ENCODE measurements around the gene ELAVL3.

The ELAVL3 gene

DNA sequence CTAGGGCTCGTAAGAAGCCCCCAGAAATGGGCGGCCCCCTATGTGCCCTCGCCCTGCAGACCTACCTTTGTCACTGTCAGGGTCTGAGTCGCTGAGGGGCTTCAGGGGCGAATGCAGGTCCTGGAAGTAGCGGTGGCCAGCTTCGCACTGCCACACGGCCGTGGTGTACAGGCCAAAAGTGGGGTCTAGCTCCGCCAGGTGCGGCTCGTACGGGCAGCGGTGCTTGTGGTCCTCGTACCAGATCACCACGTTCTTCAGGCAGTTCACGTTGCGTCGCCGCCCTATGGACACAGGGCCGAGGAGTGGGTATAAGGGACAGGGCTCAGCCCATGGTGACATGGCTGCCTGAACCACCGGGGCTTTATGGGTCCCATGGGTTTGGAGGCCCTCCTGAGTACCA, 15.0 kb upstream of the ELAVL3 start:
- Histone ChIP-seq H3K9ac (ENCODE audit: low read length) (no peak overlapping the region), H3K4me1 (ENCODE audit: control insufficient read depth, insufficient read depth, low read depth, low read length) (peaks cover 5% of the 10 kb centered on the region), H2BK15ac (ENCODE audit: low read depth, poor library complexity, severe bottlenecking) (no peak overlapping the region), H3K79me1 (replicated peaks; ENCODE audit: low read length, poor library complexity, severe bottlenecking) (peaks cover 16% of the 10 kb centered on the region), H2BK120ac (ENCODE audit: low read depth, low read length) (no peak overlapping the region), H3K36me3 (ENCODE audit: control insufficient read depth in 1 of 2, insufficient read depth in 2 of 2, low read depth in 1 of 2, low read length in 2 of 2) (peaks cover 11 to 62% of the 10 kb centered on the region in 2 experiments), H2AK5ac (ENCODE audit: low read length, severe bottlenecking) (no peak overlapping the region), H3K23ac (ENCODE audit: low read length in 2 of 2) (no peak overlapping the region), H3K27ac (ENCODE audit: low read length, poor library complexity, severe bottlenecking) (no peak overlapping the region), H2BK5ac (ENCODE audit: low read depth, low read length, poor library complexity, severe bottlenecking) (no peak overlapping the region), H3K27me3 (ENCODE audit: control insufficient read depth in 1 of 2, insufficient read depth in 1 of 2, low read length in 2 of 2) (no peaks in the 10 kb centered on the region), H3K9me3 (ENCODE audit: control insufficient read depth, low read length) (no peaks in the 10 kb centered on the region), H2BK12ac (ENCODE audit: low read length in 2 of 2) (no peak overlapping the region), H4K91ac (ENCODE audit: low read length) (peak overlapping the region; percentile 47), H3K4me2 (ENCODE audit: low read length, poor library complexity, severe bottlenecking) (no peak overlapping the region), H3K4ac (ENCODE audit: low read depth in 1 of 2, low read length in 2 of 2) (no peak overlapping the region), H3K18ac (ENCODE audit: low read depth in 1 of 2, low read length in 2 of 2) (no peak overlapping the region), H2AFZ (ENCODE audit: low read depth, low read length) (no peak overlapping the region), H3K14ac (ENCODE audit: low read length in 2 of 2) (no peak overlapping the region), H3K4me3 (ENCODE audit: insufficient read depth in 1 of 2, low read depth in 1 of 2, low read length in 2 of 2) (no peak overlapping the region), H4K8ac (ENCODE audit: low read length) (no peak overlapping the region)
- 95% methylated on average over 22 of the region's 22 CpGs for WGBS
- DNase-seq = no peak

DNA sequence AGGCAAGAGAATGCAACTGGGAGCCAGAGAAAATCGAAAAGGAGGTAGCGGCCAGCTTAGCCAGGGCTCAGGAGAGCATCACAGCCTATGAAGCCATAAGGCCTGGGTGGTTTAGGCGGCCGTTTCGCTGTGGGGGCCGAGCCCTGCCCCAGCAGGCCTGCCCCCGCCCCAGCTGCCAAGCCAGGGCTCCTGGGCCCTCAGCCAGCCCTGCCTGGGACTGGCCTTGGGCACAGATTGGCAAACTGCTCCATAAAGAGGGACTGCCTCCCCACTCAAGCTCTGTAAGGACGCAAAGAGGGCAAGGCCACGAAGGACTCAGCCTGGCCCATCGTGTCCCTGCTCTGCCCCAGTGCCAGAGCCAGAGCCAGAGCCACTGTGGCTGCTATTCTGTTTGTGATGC, 14.6 kb upstream of the ELAVL3 start:
- Histone ChIP-seq H3K23ac (ENCODE audit: low read length in 2 of 2) (no peak overlapping the region), H3K4me3 (ENCODE audit: insufficient read depth in 1 of 2, low read depth in 1 of 2, low read length in 2 of 2) (no peak overlapping the region), H3K27ac (ENCODE audit: low read length, poor library complexity, severe bottlenecking) (no peak overlapping the region), H3K27me3 (ENCODE audit: control insufficient read depth in 1 of 2, insufficient read depth in 1 of 2, low read length in 2 of 2) (no peaks in the 10 kb centered on the region), H3K14ac (ENCODE audit: low read length in 2 of 2) (no peak overlapping the region), H3K4ac (ENCODE audit: low read depth in 1 of 2, low read length in 2 of 2) (no peak overlapping the region), H3K36me3 (ENCODE audit: control insufficient read depth in 1 of 2, insufficient read depth in 2 of 2, low read depth in 1 of 2, low read length in 2 of 2) (peaks cover 11 to 63% of the 10 kb centered on the region in 2 experiments), H3K9ac (ENCODE audit: low read length) (no peak overlapping the region), H3K4me1 (ENCODE audit: control insufficient read depth, insufficient read depth, low read depth, low read length) (peaks cover 5% of the 10 kb centered on the region), H2BK12ac (ENCODE audit: low read length in 2 of 2) (no peak overlapping the region), H4K91ac (ENCODE audit: low read length) (no peak overlapping the region), H3K9me3 (ENCODE audit: control insufficient read depth, low read length) (no peaks in the 10 kb centered on the region), H2BK15ac (ENCODE audit: low read depth, poor library complexity, severe bottlenecking) (no peak overlapping the region), H3K18ac (ENCODE audit: low read depth in 1 of 2, low read length in 2 of 2) (no peak overlapping the region), H2AK5ac (ENCODE audit: low read length, severe bottlenecking) (no peak overlapping the region), H4K8ac (ENCODE audit: low read length) (no peak overlapping the region), H2AFZ (ENCODE audit: low read depth, low read length) (no peak overlapping the region), H3K79me1 (replicated peaks; ENCODE audit: low read length, poor library complexity, severe bottlenecking) (peaks cover 13% of the 10 kb centered on the region), H3K4me2 (ENCODE audit: low read length, poor library complexity, severe bottlenecking) (no peak overlapping the region), H2BK120ac (ENCODE audit: low read depth, low read length) (no peak overlapping the region), H2BK5ac (ENCODE audit: low read depth, low read length, poor library complexity, severe bottlenecking) (no peak overlapping the region)
- 94% methylated on average over 10 of the region's 10 CpGs for WGBS
- DNase-seq = no peak

DNA sequence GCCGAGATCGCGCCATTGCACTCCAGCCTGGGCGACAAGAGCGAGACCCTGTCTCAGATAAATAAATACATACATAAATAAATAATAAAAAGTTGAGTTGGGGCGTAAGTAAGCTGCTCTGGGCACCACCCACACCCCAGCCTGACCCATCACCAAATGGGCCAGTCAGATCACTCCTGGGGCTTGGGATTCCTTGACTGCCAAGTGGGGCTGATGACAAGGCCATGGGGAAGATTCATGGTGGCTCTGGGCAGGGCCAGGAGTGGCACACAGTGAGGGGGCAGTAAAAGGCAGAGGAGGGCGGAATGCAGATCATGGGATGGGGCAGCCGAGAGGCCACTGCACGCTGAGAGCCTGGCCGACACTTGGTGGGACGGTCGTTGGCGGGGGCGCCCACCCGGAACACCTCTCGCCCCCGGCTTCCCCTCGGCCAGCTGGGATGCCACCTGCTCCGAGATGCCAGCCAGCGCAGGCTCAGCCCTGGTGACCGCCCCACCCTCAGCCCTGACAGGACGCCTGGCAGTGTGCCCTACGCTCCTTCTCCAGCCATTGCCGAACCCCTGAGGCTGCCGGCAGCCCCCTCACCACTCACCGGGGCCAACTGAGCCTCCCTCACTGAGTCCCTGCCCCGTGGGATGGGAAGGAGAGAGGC, 13.9 kb upstream of the ELAVL3 start:
- H3K4me3 ChIP-seq (ENCODE audit: insufficient read depth in 1 of 2, low read depth in 1 of 2, low read length in 2 of 2) = no peak overlapping the region
- H2BK12ac ChIP-seq (ENCODE audit: low read length in 2 of 2) = no peak overlapping the region
- H3K27me3 ChIP-seq (ENCODE audit: control insufficient read depth in 1 of 2, insufficient read depth in 1 of 2, low read length in 2 of 2) = no peaks in the 10 kb centered on the region
- WGBS = 96% methylated on average over 21 of the region's 27 CpGs
- no peak overlapping the region for H3K14ac ChIP-seq (ENCODE audit: low read length in 2 of 2)
- H3K27ac ChIP-seq (ENCODE audit: low read length, poor library complexity, severe bottlenecking) = no peak overlapping the region
- H2AK5ac ChIP-seq (ENCODE audit: low read length, severe bottlenecking) = no peak overlapping the region
- no peak overlapping the region for H4K8ac ChIP-seq (ENCODE audit: low read length)
- H2BK15ac ChIP-seq (ENCODE audit: low read depth, poor library complexity, severe bottlenecking) = no peak overlapping the region
- peaks cover 11 to 68% of the 10 kb centered on the region in 2 experiments for H3K36me3 ChIP-seq (ENCODE audit: control insufficient read depth in 1 of 2, insufficient read depth in 2 of 2, low read depth in 1 of 2, low read length in 2 of 2)
- H3K4me2 ChIP-seq (ENCODE audit: low read length, poor library complexity, severe bottlenecking) = no peak overlapping the region
- H3K4ac ChIP-seq (ENCODE audit: low read depth in 1 of 2, low read length in 2 of 2) = no peak overlapping the region
- no peak overlapping the region for H3K23ac ChIP-seq (ENCODE audit: low read length in 2 of 2)
- H3K79me1 ChIP-seq (replicated peaks; ENCODE audit: low read length, poor library complexity, severe bottlenecking) = peaks cover 11% of the 10 kb centered on the region
- DNase-seq = no peak
- peaks cover 5% of the 10 kb centered on the region for H3K4me1 ChIP-seq (ENCODE audit: control insufficient read depth, insufficient read depth, low read depth, low read length)
- H3K9ac ChIP-seq (ENCODE audit: low read length) = no peak overlapping the region
- no peak overlapping the region for H4K91ac ChIP-seq (ENCODE audit: low read length)
- no peak overlapping the region for H2BK120ac ChIP-seq (ENCODE audit: low read depth, low read length)
- H2BK5ac ChIP-seq (ENCODE audit: low read depth, low read length, poor library complexity, severe bottlenecking) = no peak overlapping the region
- H2AFZ ChIP-seq (ENCODE audit: low read depth, low read length) = no peak overlapping the region
- no peak overlapping the region for H3K18ac ChIP-seq (ENCODE audit: low read depth in 1 of 2, low read length in 2 of 2)
- H3K9me3 ChIP-seq (ENCODE audit: control insufficient read depth, low read length) = no peaks in the 10 kb centered on the region

DNA sequence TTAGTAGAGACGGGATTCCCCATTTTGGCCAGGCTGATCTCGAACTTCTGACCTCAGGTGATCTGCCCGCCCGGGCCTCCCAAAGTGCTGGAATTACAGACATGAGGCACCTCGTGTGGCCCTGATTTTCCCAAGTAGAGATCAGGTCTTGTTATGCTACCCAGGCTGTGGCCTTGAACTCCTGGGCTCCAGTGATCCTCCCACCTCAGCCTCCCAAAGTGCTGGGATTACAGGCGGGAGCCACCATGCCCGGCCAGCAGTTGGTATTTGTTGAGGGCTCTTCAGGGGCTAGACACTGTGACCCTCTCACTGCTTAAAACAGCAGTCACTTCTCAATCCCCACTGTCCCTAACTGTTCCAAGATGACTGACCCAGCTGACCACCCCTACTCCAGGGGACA, 8.5 kb upstream of the ELAVL3 start:
- no peaks in the 10 kb centered on the region for H3K4me1 ChIP-seq (ENCODE audit: control insufficient read depth, insufficient read depth, low read depth, low read length)
- no peak overlapping the region for H2BK12ac ChIP-seq (ENCODE audit: low read length in 2 of 2)
- no peak overlapping the region for H4K8ac ChIP-seq (ENCODE audit: low read length)
- no peak for DNase-seq
- no peak overlapping the region for H3K14ac ChIP-seq (ENCODE audit: low read length in 2 of 2)
- no peak overlapping the region for H2BK120ac ChIP-seq (ENCODE audit: low read depth, low read length)
- H3K9me3 ChIP-seq (ENCODE audit: control insufficient read depth, low read length) = no peaks in the 10 kb centered on the region
- H2AK5ac ChIP-seq (ENCODE audit: low read length, severe bottlenecking) = no peak overlapping the region
- H3K4me2 ChIP-seq (ENCODE audit: low read length, poor library complexity, severe bottlenecking) = no peak overlapping the region
- no peak overlapping the region for H3K4me3 ChIP-seq (ENCODE audit: insufficient read depth in 1 of 2, low read depth in 1 of 2, low read length in 2 of 2)
- 90% methylated on average over 7 of the region's 7 CpGs for WGBS
- H3K79me1 ChIP-seq (replicated peaks; ENCODE audit: low read length, poor library complexity, severe bottlenecking) = peaks cover 2% of the 10 kb centered on the region
- H2AFZ ChIP-seq (ENCODE audit: low read depth, low read length) = no peak overlapping the region
- no peak overlapping the region for H2BK15ac ChIP-seq (ENCODE audit: low read depth, poor library complexity, severe bottlenecking)
- no peak overlapping the region for H4K91ac ChIP-seq (ENCODE audit: low read length)
- H3K9ac ChIP-seq (ENCODE audit: low read length) = no peak overlapping the region
- H3K27ac ChIP-seq (ENCODE audit: low read length, poor library complexity, severe bottlenecking) = no peak overlapping the region
- H3K36me3 ChIP-seq (ENCODE audit: control insufficient read depth in 1 of 2, insufficient read depth in 2 of 2, low read depth in 1 of 2, low read length in 2 of 2) = peaks cover 1 to 48% of the 10 kb centered on the region in 2 experiments
- no peak overlapping the region for H2BK5ac ChIP-seq (ENCODE audit: low read depth, low read length, poor library complexity, severe bottlenecking)
- no peak overlapping the region for H3K18ac ChIP-seq (ENCODE audit: low read depth in 1 of 2, low read length in 2 of 2)
- no peak overlapping the region for H3K4ac ChIP-seq (ENCODE audit: low read depth in 1 of 2, low read length in 2 of 2)
- no peaks in the 10 kb centered on the region for H3K27me3 ChIP-seq (ENCODE audit: control insufficient read depth in 1 of 2, insufficient read depth in 1 of 2, low read length in 2 of 2)
- no peak overlapping the region for H3K23ac ChIP-seq (ENCODE audit: low read length in 2 of 2)

All from mesenchymal stem cell (in vitro differentiated cells and primary cell).